ENCODE data around the gene SYT15B. TPM values are rescaled to one million over a fixed set of nuclear protein-coding genes. Genes with fewer than 3 reads are reported as not detected.
"Not testable (repeated sequence)": the region's sequence is repeated elsewhere in the genome, so short reads cannot be mapped to it uniquely, and the experiment has no call there.

SYT15B gene
- total RNA-seq (2021): 0.21 and 0.26 TPM in 2 replicates
- Bru-seq, nascent RNA: not detected
- BruChase-seq, experiment 1, labeled RNA remaining after a 2-hour chase: not detected
- not detected for BruChase-seq, experiment 2, labeled RNA remaining after a 6-hour chase
- long read RNA-seq: 0 reads

DNA sequence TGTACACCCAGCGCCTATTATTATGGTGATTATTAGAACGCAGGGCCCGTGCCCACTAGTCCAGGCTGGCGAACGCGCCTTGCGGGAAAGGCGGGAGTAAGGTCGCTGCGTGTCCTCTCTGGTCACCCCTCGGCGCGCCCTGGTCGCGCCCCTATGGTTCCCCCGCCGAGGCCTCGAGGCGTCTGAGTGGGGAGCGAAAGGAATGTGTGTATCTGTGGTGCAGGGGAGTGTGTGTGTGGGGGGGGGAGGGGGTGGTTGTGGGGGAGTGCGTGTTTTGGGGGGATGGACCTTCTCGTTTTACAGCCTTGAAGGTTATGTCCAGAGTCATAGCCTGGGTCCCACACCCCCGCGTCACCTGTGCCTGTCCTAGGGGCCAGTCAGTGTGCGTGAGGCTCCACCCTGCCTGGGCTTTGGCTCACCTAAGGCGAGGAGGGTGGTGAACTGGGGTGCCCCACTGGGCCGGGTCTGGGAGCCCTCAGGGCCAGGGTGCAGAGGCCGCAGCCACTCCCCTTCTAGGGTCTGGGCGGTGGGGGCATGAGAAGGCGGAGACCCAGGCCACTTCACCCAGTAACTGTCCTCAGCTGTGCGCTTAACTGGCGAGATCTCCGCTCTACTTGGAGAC, at the start of gene SYT15B:
Gene SYT15B, minus strand, starts transcription at position 39 of the 622 bp plus-strand sequence. CDS start 952 bp downstream, outside the sequence.
- CTCF ChIA-PET; BruUV-seq (replicated peaks); H3K4me1 ChIP-seq (ENCODE audit: insufficient read depth, low read length, poor library complexity, severe bottlenecking); H3K9me3 ChIP-seq (ENCODE audit: low read depth, low read length, poor library complexity, severe bottlenecking); DNase-seq (ENCODE audit: low spot score); H3K4me3 ChIP-seq (ENCODE audit: low read depth, low read length, poor library complexity, severe bottlenecking); H3K27ac ChIP-seq (ENCODE audit: low read depth, low read length, poor library complexity, severe bottlenecking); POLR2A ChIA-PET (ENCODE audit: low non-redundant PET); intact Hi-C loops (cut with micrococcal nuclease; ENCODE audit: unreplicated experiment); H3K27me3 ChIP-seq (replicated peaks; ENCODE audit: insufficient read depth, low read depth, low read length, poor library complexity); H3K36me3 ChIP-seq (ENCODE audit: insufficient read depth, low read length, poor library complexity, severe bottlenecking): not testable (repeated sequence)

DNA sequence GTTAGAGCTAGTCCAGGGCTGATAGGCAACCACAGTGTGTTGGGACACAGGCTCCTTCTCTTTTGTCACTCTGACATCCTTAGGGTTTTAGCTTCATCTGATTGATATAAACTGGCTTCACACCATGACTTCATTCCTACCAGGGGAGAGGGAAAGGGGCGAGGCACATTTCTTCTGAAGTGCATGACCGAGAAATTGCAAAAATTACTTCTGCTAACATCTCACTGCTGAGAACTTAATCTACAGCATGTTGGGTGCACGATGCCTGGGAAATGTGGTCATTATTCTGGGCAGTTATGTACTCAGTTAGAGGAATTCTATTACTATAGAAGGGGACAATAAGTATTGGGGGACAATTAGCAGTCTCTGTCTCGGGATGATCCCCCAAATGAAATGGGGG, 16.2 kb upstream of the SYT15B start:
- H3K9me3 ChIP-seq (ENCODE audit: low read depth, low read length, poor library complexity, severe bottlenecking); H3K27me3 ChIP-seq (replicated peaks; ENCODE audit: insufficient read depth, low read depth, low read length, poor library complexity); DNase-seq (ENCODE audit: low spot score); intact Hi-C loops (cut with micrococcal nuclease; ENCODE audit: unreplicated experiment); H3K4me3 ChIP-seq (ENCODE audit: low read depth, low read length, poor library complexity, severe bottlenecking); H3K27ac ChIP-seq (ENCODE audit: low read depth, low read length, poor library complexity, severe bottlenecking); CTCF ChIA-PET; POLR2A ChIA-PET (ENCODE audit: low non-redundant PET); BruUV-seq (replicated peaks); H3K4me1 ChIP-seq (ENCODE audit: insufficient read depth, low read length, poor library complexity, severe bottlenecking); H3K36me3 ChIP-seq (ENCODE audit: insufficient read depth, low read length, poor library complexity, severe bottlenecking): not testable (repeated sequence)

DNA sequence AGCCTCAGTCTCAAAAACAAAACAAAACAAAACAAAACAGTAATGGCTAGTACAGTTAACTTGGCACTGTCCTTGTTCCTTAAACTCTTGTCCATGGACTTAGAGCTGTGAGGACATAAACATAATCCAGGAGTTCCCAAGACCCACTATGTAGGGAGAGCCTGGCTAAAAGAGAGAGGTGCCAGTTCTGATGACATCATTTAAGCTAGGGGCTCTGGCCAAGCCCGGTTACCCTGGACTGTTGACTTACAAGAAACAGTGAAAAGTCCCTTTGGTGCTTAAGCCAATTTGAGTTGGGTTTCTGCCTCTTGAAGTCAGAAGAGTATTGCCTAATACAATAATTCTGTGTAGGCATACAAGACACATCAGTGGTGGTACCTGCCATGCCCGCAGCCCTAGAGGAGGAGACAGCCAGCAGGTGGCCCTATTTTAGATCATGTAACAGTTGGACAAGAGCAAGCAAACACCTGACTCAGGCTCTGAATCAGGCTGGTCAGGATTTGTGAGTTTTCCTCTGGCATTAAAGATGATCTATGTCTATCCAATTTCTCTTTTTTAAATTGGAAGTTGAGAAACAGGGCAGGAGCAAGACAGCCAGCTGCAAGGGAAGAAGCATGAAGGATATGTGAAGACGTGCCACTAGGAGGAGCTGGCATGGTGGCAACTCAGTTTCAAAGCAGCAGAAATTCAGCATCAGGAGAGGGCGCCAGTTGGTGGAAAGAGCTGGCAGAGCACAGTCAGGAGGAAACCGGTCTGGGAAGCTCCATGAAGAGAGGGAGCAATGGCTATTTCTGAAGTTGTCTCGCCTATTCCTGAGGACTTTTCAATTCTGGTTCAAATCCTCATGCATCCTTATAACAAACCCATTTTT, 12.2 kb upstream of the SYT15B start:
- DNase-seq (ENCODE audit: low spot score): peak; percentile 50
- H3K4me3 ChIP-seq (ENCODE audit: low read depth, low read length, poor library complexity, severe bottlenecking); POLR2A ChIA-PET (ENCODE audit: low non-redundant PET); H3K27me3 ChIP-seq (replicated peaks; ENCODE audit: insufficient read depth, low read depth, low read length, poor library complexity); CTCF ChIA-PET; H3K36me3 ChIP-seq (ENCODE audit: insufficient read depth, low read length, poor library complexity, severe bottlenecking); H3K4me1 ChIP-seq (ENCODE audit: insufficient read depth, low read length, poor library complexity, severe bottlenecking); H3K27ac ChIP-seq (ENCODE audit: low read depth, low read length, poor library complexity, severe bottlenecking); H3K9me3 ChIP-seq (ENCODE audit: low read depth, low read length, poor library complexity, severe bottlenecking); BruUV-seq (replicated peaks); intact Hi-C loops (cut with micrococcal nuclease; ENCODE audit: unreplicated experiment): not testable (repeated sequence)
- TF ChIP-seq, protein P1, sequence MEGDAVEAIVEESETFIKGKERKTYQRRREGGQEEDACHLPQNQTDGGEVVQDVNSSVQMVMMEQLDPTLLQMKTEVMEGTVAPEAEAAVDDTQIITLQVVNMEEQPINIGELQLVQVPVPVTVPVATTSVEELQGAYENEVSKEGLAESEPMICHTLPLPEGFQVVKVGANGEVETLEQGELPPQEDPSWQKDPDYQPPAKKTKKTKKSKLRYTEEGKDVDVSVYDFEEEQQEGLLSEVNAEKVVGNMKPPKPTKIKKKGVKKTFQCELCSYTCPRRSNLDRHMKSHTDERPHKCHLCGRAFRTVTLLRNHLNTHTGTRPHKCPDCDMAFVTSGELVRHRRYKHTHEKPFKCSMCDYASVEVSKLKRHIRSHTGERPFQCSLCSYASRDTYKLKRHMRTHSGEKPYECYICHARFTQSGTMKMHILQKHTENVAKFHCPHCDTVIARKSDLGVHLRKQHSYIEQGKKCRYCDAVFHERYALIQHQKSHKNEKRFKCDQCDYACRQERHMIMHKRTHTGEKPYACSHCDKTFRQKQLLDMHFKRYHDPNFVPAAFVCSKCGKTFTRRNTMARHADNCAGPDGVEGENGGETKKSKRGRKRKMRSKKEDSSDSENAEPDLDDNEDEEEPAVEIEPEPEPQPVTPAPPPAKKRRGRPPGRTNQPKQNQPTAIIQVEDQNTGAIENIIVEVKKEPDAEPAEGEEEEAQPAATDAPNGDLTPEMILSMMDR (conservative IDR thresholded peaks at IDR 0.05; ENCODE audit: low read depth, low read length): peak; percentile 52

DNA sequence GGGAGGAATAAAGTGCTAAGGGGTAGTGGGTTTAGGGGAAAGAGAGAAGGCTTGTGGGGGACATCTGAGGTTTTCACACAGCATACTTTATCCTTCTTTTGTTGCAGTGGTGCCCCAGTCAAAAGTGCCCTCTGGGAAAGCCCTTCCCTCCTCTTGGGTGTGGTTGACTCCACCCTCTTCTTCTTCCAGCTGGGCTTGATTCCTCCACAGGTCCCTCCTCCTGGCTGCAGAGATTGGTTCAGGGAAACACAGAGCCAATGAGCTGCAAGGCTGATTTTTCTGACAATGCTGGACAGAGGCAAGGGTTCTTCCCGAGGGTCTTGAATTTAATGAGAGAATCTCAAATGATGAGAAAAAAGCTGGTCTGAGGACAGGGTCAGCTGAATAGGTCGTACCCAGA, 7.4 kb upstream of the SYT15B start:
- DNase-seq (ENCODE audit: low spot score); CTCF ChIA-PET; H3K27me3 ChIP-seq (replicated peaks; ENCODE audit: insufficient read depth, low read depth, low read length, poor library complexity); H3K36me3 ChIP-seq (ENCODE audit: insufficient read depth, low read length, poor library complexity, severe bottlenecking); BruUV-seq (replicated peaks); POLR2A ChIA-PET (ENCODE audit: low non-redundant PET); H3K27ac ChIP-seq (ENCODE audit: low read depth, low read length, poor library complexity, severe bottlenecking); intact Hi-C loops (cut with micrococcal nuclease; ENCODE audit: unreplicated experiment); H3K4me3 ChIP-seq (ENCODE audit: low read depth, low read length, poor library complexity, severe bottlenecking); H3K4me1 ChIP-seq (ENCODE audit: insufficient read depth, low read length, poor library complexity, severe bottlenecking); H3K9me3 ChIP-seq (ENCODE audit: low read depth, low read length, poor library complexity, severe bottlenecking): not testable (repeated sequence)

DNA sequence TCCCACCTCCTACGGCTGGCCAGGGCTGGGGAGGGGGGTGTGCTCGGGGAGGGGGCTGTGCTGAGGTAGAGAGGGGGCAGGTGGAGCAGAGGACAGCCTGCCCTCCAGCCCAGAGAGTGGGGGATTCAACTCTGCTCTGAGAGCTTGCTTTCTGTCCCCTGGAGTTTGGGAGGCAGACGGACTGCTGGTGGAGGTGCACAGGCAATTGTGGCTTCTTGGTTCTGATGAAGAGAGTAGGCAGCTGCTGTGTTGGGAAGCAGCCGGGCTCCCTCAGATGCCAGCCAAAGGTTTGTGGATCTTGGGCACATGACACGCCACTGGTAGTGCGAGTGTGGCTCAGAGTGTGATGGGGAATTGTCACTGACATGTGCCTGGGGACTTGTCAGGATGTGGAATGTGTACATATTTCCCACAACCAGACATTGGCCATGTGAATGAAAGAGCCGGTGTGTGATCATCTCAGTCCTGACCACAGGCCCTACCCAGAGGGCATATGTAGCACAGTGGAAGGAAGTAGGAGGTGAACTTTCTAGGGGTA, 5.3 kb upstream of the SYT15B start:
- DNase-seq (ENCODE audit: low spot score); H3K9me3 ChIP-seq (ENCODE audit: low read depth, low read length, poor library complexity, severe bottlenecking); POLR2A ChIA-PET (ENCODE audit: low non-redundant PET); H3K4me3 ChIP-seq (ENCODE audit: low read depth, low read length, poor library complexity, severe bottlenecking); intact Hi-C loops (cut with micrococcal nuclease; ENCODE audit: unreplicated experiment); H3K4me1 ChIP-seq (ENCODE audit: insufficient read depth, low read length, poor library complexity, severe bottlenecking); BruUV-seq (replicated peaks); H3K27me3 ChIP-seq (replicated peaks; ENCODE audit: insufficient read depth, low read depth, low read length, poor library complexity); CTCF ChIA-PET; H3K36me3 ChIP-seq (ENCODE audit: insufficient read depth, low read length, poor library complexity, severe bottlenecking); H3K27ac ChIP-seq (ENCODE audit: low read depth, low read length, poor library complexity, severe bottlenecking): not testable (repeated sequence)

DNA sequence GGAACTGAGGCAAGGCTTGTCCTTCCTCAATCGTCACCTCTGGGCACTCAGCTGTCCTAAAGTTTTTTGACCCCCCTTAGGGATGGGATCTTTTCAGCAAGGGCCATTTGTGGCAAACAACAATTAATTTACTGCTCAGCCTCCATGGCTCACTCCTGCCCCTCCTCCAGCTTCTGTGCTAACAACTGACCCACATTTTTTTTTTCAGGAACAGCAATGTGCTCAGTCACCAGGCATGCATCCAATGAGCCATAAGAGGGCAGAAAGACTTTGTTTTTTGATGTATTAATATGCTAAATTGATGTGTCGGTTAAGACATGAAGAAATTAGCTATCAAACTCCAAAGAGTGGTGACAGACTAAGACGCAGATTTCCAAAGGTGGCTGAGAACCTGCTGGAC, 4.7 kb upstream of the SYT15B start:
- intact Hi-C loops (cut with micrococcal nuclease; ENCODE audit: unreplicated experiment); BruUV-seq (replicated peaks); H3K9me3 ChIP-seq (ENCODE audit: low read depth, low read length, poor library complexity, severe bottlenecking); H3K4me1 ChIP-seq (ENCODE audit: insufficient read depth, low read length, poor library complexity, severe bottlenecking); CTCF ChIA-PET; DNase-seq (ENCODE audit: low spot score); H3K4me3 ChIP-seq (ENCODE audit: low read depth, low read length, poor library complexity, severe bottlenecking); H3K36me3 ChIP-seq (ENCODE audit: insufficient read depth, low read length, poor library complexity, severe bottlenecking); POLR2A ChIA-PET (ENCODE audit: low non-redundant PET); H3K27ac ChIP-seq (ENCODE audit: low read depth, low read length, poor library complexity, severe bottlenecking); H3K27me3 ChIP-seq (replicated peaks; ENCODE audit: insufficient read depth, low read depth, low read length, poor library complexity): not testable (repeated sequence)

DNA sequence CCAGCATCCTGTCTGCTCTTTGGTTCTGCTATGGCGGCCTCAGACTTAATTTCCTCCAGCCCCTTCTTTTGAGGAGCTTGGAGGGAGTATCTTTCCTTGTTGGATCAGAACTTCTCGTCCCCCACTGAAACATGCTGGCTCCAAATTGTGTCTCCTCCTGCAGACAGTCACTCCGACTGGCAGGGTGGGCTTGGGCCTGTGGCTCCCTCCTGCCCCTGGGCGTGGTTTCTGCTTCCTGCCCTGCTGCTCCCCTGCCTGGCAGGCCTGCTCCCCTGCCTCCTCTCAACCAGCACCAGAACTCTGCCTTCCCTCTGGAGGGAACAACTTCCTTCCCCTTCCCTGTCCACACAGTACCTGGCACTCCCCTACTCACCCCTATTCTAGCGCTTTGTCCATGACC, 3.8 kb upstream of the SYT15B start:
- intact Hi-C loops (cut with micrococcal nuclease; ENCODE audit: unreplicated experiment); CTCF ChIA-PET; POLR2A ChIA-PET (ENCODE audit: low non-redundant PET); H3K36me3 ChIP-seq (ENCODE audit: insufficient read depth, low read length, poor library complexity, severe bottlenecking); H3K27ac ChIP-seq (ENCODE audit: low read depth, low read length, poor library complexity, severe bottlenecking); H3K9me3 ChIP-seq (ENCODE audit: low read depth, low read length, poor library complexity, severe bottlenecking); H3K27me3 ChIP-seq (replicated peaks; ENCODE audit: insufficient read depth, low read depth, low read length, poor library complexity); DNase-seq (ENCODE audit: low spot score); H3K4me3 ChIP-seq (ENCODE audit: low read depth, low read length, poor library complexity, severe bottlenecking); H3K4me1 ChIP-seq (ENCODE audit: insufficient read depth, low read length, poor library complexity, severe bottlenecking); BruUV-seq (replicated peaks): not testable (repeated sequence)
